Upper lobe of left lung (tissue), 4 donors: ENCODE data around the gene SCGB1A1.

Source experiments
- CTCF ChIP-seq, 6 experiments: fragments of 450-650 bp in 4 of 6; fragments of 200-600 bp in 2 of 6; sonication (generic) in 2 of 6; IDR thresholded peaks; one replicate each; pipeline ENCODE4 v1.5.1; 2016 to 2019; ENCODE audit warnings: antibody characterized with exemption in 6 of 6
- POLR2A ChIP-seq, 4 donors: fragments of 450-650 bp; IDR thresholded peaks; one replicate each; pipeline ENCODE4 v1.5.1; 2016 to 2017; ENCODE audit warnings: antibody characterized with exemption in 4 of 4, mild to moderate bottlenecking in 2 of 4
- POLR2AphosphoS5 ChIP-seq, 2 donors: sonication (generic); formaldehyde crosslinking; IDR thresholded peaks; one replicate each; pipeline ENCODE4 v1.5.1; 2017; ENCODE audit warnings: antibody characterized with exemption in 2 of 2

DNA sequence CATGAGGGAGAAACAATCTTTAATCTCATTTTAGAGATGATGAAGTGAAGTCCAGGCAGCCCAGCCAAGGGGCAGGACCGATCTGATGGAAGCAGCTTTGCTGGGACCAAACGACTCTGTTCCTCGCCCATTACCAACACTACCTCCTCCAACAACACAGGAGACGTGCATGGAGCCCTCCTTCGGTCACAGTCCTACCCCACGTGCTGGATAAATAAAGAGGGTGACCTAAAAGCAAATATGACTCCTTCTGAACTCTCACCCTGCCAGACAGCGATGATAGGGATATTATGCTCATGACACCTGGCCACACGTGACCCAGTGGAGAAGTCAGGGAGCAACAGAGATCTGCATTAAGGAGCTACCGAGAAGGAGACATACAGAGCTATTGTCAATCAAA lies 26.0 kb downstream of the SCGB1A1 start:
- TF ChIP-seq POLR2AphosphoS5 (IDR thresholded peaks at IDR 0.05) (no peak), CTCF (IDR thresholded peaks at IDR 0.05) (no peak), POLR2A (IDR thresholded peaks at IDR 0.05) (no peak)
